ENCODE measurements around the gene KDELR1. TPM values are rescaled to one million over a fixed set of nuclear protein-coding genes. Genes with fewer than 3 reads are reported as not detected.

Gene KDELR1
- total RNA-seq, 4 donors from 2014 or later, result 51.3 to 78.6 (median 65.8) TPM

- 56 to 69% methylated on average over 15 of the region's 15 CpGs for WGBS, 2 donors
These were observed 36.9 kb downstream of the KDELR1 start for GRCh38 chr19:48354332-48354992.

GRCh38 chr19:48353677-48354076 is 37.7 kb downstream of the KDELR1 start:
- H3K27me3 ChIP-seq, result no peaks in the 10 kb centered on the region
- WGBS, 2 donors, result 87 to 88% methylated on average over 5 of the region's 5 CpGs
- TF ChIP-seq CTCF (IDR thresholded peaks at IDR 0.05) (no peak), EP300 (IDR thresholded peaks at IDR 0.05) (no peak), POLR2A (IDR thresholded peaks at IDR 0.05) (no peak)

More at GRCh38 chr19:48354332-48354992, 36.9 kb downstream of the KDELR1 start:
- H3K4me3 ChIP-seq, result no peak overlapping the region
- H3K36me3 ChIP-seq, result peaks cover 0 to 7% (median 0%) of the 10 kb centered on the region in 3 donors
- no peaks in the 10 kb centered on the region for H3K9me3 ChIP-seq
- H3K4me1 ChIP-seq, result no peaks in the 10 kb centered on the region
- H3K27ac ChIP-seq, result no peak overlapping the region
- no peaks in the 10 kb centered on the region for H3K27me3 ChIP-seq
- no peak for DNase-seq (ENCODE audit: low spot score in 2 of 2)
- TF ChIP-seq CTCF (IDR thresholded peaks at IDR 0.05) (no peak), EP300 (IDR thresholded peaks at IDR 0.05) (no peak), POLR2A (IDR thresholded peaks at IDR 0.05) (no peak)

GRCh38 chr19:48351341-48351752 is 40.0 kb downstream of the KDELR1 start:
- WGBS, 2 donors, result 37 to 43% methylated on average over 8 of the region's 8 CpGs
- no peak overlapping the region for H3K4me3 ChIP-seq
- TF ChIP-seq CTCF (IDR thresholded peaks at IDR 0.05), result peak; percentile 43 to 82 (median 54)
- TF ChIP-seq POLR2A (IDR thresholded peaks at IDR 0.05), result no peak
- H3K27me3 ChIP-seq, result no peaks in the 10 kb centered on the region
- H3K9me3 ChIP-seq, result no peaks in the 10 kb centered on the region
- peak; percentile 44 to 57 for DNase-seq (ENCODE audit: low spot score in 2 of 2)
- no peaks in the 10 kb centered on the region for H3K4me1 ChIP-seq
- no peaks in the 10 kb centered on the region for H3K36me3 ChIP-seq
- no peak overlapping the region for H3K27ac ChIP-seq

More at GRCh38 chr19:48353677-48354076, 37.7 kb downstream of the KDELR1 start:
- Histone ChIP-seq H3K4me3 (no peak overlapping the region), H3K27ac (no peak overlapping the region), H3K36me3 (peaks cover 0 to 2% (median 0%) of the 10 kb centered on the region in 3 donors), H3K9me3 (no peaks in the 10 kb centered on the region), H3K4me1 (no peaks in the 10 kb centered on the region)
- no peak for DNase-seq (ENCODE audit: low spot score in 2 of 2)

GRCh38 chr19:48350856-48351255 is 40.5 kb downstream of the KDELR1 start:
- 89 to 91% methylated on average over 5 of the region's 5 CpGs for WGBS, 2 donors
- no peak overlapping the region for H3K27ac ChIP-seq
- H3K36me3 ChIP-seq, result no peaks in the 10 kb centered on the region
- H3K4me1 ChIP-seq, result no peaks in the 10 kb centered on the region
- no peak for TF ChIP-seq CTCF (IDR thresholded peaks at IDR 0.05)
- no peak for TF ChIP-seq POLR2A (IDR thresholded peaks at IDR 0.05)
- TF ChIP-seq EP300 (IDR thresholded peaks at IDR 0.05), result no peak
- H3K4me3 ChIP-seq, result no peak overlapping the region
- no peaks in the 10 kb centered on the region for H3K27me3 ChIP-seq
- no peaks in the 10 kb centered on the region for H3K9me3 ChIP-seq
- DNase-seq (ENCODE audit: low spot score in 2 of 2), result no peak

GRCh38 chr19:48348737-48349136 is 42.6 kb downstream of the KDELR1 start:
- no peaks in the 10 kb centered on the region for H3K27me3 ChIP-seq
- no peaks in the 10 kb centered on the region for H3K36me3 ChIP-seq
- H3K9me3 ChIP-seq, result no peaks in the 10 kb centered on the region
- H3K4me1 ChIP-seq, result no peaks in the 10 kb centered on the region
- no peak overlapping the region for H3K4me3 ChIP-seq
- WGBS, 2 donors, result 89 to 90% methylated on average over 7 of the region's 7 CpGs
- DNase-seq (ENCODE audit: low spot score in 2 of 2), result no peak
- TF ChIP-seq POLR2A (IDR thresholded peaks at IDR 0.05), result no peak
- TF ChIP-seq EP300 (IDR thresholded peaks at IDR 0.05), result no peak
- no peak for TF ChIP-seq CTCF (IDR thresholded peaks at IDR 0.05)
- H3K27ac ChIP-seq, result no peak overlapping the region
